ENCODE measurements around the gene HECW1.

- TF ChIP-seq CTCF (IDR thresholded peaks at IDR 0.05) (no peak), POLR2AphosphoS5 (IDR thresholded peaks at IDR 0.05) (no peak)
These were observed 224.7 kb downstream of the HECW1 start for GRCh38 chr7:43337191-43337590.

All from breast epithelium (tissue), 3 donors.